HG02763 (cell line): ENCODE results near the gene MGAT5.
"Not testable (repeated sequence)": the region's sequence is repeated elsewhere in the genome, so short reads cannot be mapped to it uniquely, and the experiment has no call there.

ENCODE experiments used
- ATAC-seq: cut with Tn5 transposase; IDR thresholded peaks from one replicate; pipeline ENCODE4 v1.9.1; 2021; ENCODE audit warnings: mild to moderate bottlenecking, moderate library complexity; ENCODE audit not compliant: unreplicated experiment

MGAT5 gene

DNA sequence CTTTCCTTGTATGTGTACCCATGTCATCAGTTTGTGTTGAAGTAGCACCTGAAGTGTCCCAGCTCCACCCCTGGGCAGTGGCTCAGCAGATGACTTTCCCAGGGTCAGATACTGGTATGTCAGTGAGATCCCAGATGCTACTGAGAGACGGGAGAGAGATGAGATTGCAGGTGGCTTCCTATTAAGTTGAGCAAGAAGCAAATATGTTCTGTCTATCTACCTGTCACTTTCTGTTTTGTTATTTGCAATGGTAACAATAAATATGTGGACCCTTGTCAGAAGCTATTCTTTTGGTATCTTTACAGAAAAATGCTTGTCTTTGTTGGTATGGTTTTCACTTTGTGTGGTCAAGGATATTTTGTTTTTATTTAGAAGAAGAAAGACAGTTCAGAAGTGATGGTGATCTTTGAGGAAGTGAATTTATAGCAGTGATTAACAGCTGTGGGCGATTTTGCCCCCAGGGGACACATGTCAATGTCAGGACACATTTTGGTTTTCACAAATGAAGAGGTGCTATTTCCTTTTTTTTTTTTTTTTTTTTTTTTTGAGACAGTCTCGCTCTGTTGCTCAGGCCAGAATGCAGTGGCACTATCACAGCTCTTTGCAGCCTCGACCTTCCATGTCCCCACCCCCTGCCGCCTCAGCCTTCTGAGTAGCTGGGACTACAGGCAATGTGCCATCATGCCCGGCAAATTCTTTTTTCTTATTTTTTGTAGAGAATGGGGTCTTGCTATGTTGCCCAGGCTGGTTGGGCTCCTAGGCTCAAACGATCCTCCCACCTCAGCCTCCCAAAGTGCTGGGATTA, 21.4 kb downstream of the MGAT5 start:
- peak; percentile 80 for ATAC-seq

DNA sequence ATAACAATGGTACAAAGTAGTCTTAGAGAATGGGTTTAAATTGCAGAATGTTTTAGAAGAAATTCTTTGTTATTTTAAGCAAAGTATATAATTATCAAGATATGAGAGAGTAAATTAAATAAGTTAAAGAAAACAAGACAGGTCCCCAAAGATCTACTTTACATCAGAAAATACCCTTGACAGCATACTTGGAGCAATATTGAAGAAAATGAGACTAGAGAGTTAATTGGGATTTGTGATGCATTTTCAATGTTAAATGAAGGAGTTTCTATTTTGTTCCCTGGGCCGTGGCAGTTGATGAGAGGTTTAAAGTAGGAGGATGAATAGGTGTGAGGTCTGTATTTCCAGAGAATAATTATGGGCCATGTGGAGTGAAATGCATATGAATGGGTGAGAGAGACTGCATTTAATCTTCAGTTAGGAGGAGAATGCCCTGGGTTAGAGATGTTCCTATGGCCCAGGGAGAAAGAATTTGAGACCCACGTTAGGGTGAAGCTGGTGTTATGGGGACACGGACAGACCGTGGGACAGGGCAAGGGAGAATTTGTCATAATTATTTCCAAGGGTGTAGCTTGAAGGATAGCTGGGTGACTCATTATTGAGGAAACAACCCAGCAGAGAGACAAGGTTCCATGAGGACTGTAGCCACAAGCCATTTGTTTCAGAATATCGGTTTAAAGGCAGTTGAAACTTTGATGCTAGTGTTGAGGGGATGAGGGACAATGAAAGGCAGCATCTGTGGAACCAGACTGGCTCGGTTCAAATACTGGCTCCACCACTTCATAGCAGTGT, 22.7 kb downstream of the MGAT5 start:
- ATAC-seq: no peak

DNA sequence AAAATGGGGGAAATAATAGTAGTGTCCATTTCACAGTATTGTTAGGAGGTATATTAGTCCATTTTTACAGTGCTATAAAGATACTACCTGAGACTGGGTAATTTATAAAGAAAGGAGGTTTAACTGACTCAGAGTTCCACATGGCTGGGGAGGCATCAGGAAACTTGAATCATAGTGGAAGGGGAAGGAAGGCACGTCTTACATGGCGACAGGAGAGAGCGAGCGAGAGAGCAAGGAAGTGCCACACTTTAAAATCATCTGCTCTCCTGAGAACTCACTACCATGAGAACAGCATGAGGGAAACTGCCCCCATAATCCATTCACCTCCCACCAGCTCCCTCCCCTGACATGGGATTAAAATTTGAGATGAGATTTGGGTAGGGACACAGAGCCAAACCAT, 23.4 kb downstream of the MGAT5 start:
- no peak for ATAC-seq

DNA sequence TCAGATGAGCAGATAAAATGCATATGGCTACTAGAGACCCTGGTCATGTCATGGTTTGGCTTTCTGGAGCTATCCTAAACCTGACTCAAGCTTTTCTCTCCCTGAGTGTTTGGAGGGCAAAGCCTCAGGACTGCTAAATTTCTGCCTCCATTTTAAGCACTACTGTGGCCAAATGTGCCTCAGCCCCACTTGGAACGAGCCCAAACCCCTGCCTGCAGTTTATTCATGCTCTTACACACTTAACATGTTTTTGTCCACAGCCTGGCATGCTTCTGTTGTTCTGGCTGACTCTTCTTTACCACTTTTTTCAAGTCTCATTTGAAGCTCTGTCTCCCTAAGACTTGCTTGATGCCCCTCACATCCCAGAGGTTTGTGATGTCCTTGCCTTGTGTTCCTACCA, 24.7 kb downstream of the MGAT5 start:
- ATAC-seq: no peak

DNA sequence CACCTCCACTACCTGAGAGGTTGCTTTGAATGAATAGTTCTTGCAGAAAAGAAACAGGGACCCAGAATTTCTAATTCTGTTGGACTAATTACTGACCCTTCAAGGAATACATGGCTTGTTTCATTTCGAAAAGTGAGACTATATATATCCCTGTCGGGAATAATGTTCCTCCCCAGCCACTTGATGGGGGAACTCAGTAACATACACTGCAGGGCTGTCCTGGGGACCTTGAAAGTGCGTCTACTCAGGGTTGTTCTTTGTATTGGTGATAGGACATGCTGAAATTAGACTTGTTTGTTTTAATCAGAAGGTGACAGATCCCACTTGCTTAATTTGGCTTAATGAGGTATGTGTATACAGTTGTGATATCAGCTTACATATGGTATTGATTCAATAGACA, 25.5 kb downstream of the MGAT5 start:
- no peak for ATAC-seq

DNA sequence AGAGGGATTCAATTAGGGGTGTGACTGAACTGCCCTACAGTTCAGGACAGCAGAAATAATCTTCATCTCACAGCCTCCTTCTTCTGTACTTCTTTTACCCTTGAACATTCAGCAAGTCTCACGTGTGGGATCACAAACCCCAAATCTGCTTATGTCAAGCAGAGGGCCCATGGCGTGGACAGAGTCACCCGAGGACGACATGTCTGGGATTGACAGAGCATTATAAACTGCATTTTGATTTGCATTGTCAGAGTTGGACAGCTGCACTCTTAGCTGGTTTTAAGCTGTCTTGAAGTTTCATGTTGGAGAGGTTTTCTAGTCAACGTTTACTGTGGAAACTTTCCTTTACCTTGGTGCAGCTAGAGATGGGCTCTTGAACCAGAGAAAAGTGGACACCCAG, 26.4 kb downstream of the MGAT5 start:
- ATAC-seq: no peak

DNA sequence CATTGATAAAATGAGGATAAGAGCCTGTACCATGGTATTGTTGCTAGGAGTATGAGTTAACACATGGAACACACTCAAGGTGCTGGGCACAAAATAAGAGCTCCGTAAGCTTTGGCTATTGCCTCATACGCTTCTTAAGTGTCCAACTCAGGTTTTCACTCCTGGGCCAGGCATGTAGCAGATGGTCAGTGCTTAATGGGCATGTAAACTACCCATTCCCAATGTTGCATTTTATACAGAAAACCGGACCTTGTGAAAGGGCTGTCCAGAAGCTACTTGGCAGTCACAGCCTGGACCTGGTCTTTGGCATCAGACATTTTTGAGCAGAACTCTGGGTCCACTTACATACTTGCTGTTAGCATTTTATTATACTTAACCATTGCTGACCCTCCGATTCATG, 26.9 kb downstream of the MGAT5 start:
- ATAC-seq: no peak

DNA sequence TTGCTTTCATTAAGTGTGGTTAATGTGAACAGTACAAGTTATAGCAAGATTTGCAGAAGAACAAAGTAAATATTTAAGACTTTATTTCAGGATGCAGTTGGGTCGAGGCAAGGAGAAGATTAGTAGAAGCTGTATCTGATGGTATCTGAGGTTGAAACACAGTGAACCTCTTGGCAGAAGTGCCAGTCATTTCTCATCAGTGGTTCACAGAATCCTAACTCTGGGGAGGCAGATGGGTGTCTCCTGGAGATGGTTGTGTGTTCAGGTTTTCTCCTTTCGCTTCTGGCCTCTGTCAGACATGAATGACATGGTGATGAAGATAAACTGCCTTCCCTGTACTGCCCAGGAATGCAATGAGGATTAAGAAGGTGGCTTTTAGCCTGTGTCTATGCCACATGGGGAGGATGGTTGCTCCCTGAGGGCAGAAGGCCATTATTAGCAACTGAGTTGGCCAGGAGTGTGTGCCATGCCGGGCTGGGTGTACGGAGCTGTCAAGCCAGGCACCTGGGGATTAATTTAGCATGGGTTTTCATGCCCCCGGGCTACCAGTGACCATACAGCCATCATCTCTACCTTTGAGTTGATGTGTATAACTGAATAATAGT, 28.0 kb downstream of the MGAT5 start:
- ATAC-seq: no peak

DNA sequence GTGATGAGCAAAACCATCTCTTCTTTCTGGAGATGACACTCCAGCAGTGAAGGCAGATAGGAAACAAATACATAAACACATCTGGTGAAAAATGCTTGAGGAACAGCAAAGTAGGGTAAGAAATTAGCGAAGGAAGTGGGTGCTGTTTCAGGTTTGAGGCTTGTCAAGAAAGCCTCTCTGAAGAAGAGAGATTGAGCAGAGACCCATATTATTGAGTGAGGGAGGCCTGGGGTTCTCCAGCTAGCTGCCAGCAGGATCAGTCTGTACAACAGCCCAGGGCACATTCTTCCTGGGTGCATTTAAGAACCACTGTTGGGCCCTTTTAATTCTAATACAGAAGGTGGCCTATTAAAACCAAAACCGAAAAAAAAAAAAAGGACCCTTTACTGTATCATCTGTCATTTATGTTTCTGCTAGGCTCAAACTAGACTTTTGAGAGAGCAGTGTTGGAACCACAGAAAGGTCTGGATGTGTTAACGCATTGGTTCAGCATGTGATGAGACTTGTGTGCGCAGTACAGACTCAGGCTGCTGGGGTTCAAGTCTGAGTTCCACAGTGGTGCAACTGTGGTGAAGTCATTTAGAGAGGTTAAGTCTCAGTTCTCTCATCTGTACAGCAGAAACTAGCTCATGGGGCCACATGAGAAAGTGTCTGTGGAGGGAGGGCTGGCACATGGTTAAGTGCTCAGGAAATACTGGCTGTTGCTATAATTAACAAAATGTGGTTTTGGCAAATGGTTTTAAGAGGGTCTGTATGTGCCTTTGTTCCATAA, 28.9 kb downstream of the MGAT5 start:
- peak; percentile 88 for ATAC-seq

DNA sequence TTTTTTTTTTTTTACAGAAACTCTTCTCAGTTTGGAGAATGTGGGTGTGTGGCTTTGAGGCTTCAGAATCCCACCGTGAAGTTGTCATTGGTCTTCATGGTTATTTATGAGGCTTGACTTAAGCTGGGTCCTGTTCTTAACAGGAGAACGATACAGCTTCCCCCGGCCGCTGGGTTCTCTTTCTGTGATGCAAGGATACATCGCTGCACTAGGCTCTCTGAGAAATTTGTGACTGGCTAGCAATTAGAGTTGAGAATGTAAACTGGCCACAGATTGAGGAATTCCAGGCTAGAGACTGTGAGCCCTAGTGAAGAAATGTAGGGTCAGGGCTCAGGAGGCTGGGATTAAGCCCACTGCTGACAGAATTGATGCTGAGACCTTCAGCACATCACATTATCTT, 29.8 kb downstream of the MGAT5 start:
- no peak for ATAC-seq

DNA sequence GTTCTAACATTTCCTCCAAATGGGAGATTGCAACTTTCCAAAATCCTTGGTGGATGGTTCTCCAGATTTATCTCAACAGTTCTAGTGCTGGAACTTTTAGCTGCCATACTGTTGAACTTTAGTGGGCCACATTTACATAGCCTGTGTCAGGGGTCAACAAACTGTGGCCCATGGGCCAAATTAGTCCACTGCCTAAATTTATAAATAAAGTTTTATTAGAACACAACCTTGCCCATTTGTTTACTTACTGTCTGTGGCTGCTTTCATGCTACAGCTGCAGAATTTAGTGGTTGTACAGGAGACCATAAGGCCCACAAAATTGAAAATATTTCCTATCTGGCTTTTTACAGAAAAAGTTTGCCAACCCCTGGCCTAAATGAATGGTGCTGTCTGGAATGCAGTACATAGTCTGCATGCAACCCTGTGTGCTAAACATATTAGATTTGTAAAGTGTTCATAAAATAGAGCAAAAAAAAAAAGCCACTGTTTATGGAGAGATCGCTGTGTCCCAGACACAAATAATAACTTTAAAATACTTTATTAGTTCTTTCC, 30.3 kb downstream of the MGAT5 start:
- ATAC-seq: no peak

DNA sequence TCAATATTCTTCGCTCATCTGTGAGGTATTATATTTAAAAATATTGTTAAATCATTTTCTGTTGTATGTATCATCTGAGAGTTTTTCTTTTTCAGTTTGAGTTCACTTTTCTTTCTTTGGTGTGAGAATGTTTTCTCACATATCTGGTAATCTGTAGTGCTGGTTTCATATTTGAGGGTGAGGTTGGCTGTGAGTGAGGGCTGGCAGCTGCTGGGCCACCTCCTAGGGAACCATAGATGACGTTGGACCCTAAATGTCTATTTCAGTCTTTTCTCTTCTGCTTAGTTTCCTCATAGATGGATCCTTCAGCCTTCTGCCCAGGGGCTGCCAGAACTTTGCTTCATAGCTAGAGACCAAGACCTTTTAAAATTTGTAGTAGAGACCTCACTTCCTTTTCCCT, 33.5 kb downstream of the MGAT5 start:
- ATAC-seq: peak; percentile 44

DNA sequence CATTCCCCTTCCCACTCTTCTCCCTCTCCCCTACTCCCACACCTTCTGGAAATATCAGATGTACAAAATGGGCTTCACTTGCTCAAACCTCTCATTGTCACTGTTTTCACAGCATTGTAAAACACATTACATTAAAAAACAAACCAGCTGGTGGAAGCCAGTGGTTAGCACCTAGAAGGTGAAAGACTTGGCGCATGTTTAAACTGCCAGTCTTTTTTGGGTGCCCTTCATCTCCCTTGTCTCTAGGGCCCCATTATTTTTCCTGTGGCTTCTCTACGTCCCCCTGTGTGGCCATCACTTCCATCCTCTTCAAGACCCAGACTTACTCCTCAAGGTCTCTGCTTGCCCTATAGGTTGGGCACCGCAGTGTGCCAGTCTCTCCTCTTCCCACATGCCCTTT, 34.9 kb downstream of the MGAT5 start:
- no peak for ATAC-seq

DNA sequence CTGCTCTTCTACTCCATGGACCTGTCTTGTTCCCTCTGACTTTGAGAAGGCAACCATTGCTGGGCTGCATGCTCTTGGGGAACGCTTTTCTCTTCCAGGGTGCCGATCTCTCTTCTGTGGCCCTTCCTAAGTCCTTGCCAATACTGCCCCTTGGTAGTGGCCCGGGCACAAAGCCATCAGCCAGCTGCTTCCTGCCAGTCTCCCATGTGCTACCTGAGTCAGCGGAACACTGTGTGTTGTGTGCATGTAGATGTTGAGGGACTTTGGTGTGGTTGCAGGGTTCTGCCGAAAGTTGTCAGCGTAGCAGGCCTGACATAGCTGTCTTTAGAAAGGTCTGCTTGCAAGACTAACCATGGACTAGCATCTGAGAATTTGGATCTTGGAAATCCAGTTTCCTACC, 35.4 kb downstream of the MGAT5 start:
- no peak for ATAC-seq

DNA sequence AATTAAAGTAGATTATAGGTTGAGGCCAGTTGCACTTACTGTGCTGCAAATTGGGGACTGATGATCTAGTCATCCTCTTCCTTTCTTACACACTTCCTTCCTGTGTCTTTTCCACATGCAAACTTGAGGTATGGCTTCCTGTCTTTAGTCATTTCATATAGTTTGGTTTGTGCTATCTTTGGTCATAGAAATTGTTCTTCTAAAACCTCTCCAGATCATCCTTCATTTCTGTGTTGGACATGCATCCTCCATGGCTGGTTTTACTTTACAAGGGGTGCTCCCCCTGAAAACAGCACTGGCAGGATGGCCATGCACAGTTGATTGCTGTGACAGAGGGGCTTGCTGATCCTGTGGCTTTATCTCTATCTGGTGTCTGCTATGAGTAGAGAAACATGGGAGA, 36.5 kb downstream of the MGAT5 start:
- peak; percentile 54 for ATAC-seq

DNA sequence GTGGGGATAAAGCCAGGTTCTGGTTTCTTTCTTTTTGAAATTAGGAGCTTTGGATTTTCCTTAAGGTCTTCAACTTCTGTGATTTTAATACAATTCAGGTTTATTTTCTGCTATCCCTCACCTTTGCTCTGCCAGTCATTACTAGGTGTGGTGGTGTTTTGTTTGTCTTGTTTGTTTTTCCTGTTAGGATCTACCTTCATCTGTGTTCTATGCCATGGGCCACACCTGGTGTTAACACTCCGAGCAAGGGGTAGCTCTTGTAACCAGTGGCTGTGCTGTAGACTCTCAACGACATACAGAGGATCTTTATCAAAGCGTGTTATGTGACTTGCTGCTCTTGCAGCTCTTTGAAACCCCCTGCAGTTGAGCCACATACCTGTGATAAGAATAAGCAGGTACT, 38.6 kb downstream of the MGAT5 start:
- ATAC-seq: no peak

DNA sequence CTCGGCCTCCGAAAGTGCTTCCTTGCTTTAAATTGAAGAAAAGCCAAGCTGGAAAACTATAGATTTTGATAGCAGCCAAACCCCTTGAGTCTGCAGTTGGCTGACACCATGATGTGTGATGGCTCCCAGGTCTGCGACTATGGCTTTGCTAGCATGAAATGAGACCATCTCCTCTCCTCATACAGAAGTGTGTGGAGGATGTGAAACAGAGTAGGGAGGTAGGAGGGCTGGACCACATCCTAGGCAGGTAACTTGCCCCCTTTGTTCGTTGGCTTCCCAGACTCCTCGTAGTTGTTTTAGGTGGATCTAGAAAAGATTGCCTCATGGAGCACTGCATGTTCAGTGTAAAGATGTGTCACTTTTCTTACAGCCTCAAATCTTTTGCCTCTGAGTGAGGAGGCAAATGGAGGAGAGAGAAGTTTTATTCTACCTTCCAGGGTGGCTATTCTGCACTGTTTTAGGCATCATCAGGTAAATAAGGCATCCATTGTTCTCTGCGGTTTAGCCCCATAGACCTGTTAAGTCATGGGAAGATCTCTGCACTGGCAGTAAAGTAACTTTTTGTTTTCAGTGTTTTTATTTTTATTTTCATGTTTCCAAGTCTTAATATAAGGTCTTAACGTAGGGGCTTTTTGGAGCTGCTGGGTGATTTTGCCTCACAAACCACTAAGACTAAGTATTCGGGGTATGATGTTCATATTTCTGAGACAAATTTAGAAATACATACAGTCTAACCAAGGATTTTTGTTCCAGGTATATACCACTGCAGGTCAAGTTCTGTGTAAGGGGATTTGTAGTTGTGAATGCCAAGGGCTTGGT, 40.1 kb downstream of the MGAT5 start:
- ATAC-seq: no peak

DNA sequence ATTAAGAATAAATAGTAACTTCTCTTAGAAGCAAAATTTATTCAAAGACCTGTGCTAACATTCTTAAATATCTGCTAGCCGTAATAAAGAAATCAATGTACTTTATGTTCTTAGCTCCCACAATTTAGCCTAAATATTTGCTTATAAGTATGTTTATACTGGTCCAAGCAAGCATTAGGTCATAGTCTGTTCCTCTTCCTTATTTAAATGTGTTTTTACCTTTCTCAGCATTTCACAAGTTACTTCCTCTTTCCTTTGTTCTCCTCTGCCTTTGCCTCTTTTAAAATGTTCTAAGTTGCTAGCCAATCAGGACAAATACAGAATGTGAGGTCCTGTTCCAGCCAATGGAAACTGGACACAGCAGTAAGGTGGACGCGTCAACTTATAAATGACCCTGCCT, 40.7 kb downstream of the MGAT5 start:
- not testable (repeated sequence) for ATAC-seq

DNA sequence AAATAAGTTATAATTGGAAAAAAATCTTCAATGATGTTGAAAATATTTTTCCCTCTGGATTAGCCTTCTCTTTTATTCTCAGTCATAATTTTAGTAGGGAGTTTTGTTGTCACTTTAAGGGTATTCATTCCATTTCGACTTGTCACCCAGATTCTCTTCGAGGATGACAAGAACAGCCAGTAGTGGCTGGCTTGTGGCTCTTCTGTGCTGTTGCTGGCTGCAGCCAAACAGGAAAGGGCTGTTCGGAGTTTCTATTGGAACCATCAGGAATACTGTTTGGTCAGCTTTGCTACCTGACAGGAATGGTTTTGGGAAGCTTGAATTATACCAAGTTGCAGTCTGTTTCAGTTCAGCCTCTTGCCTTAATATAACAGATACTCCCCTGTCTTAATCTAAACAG, 41.6 kb downstream of the MGAT5 start:
- no peak for ATAC-seq

DNA sequence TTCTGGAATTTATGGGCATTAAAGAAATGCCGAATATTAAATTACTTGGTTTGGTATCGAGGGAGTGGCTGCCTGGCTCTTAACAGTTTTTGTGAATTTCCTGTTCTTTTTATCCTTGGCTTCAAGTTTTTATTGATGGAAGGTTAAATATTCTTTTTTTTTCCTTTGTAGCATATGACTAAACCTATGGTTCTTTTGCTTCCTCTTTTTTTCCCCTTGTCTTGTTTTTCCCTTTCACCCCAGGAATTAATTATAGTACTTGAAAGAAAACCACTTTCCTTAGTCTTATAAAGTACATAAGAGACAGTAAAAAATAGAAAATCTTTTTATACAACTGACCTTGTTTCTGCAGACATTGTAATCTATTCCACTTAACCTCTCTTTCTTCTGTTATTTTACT, 42.4 kb downstream of the MGAT5 start:
- ATAC-seq: no peak
